Limb (tissue), 2 donors: ENCODE results near the gene ELP5.

ENCODE experiments used
- DNase-seq, 2 donors: peaks; one replicate each; pipeline ENCODE4 v3.0.0-alpha.2; 2016; ENCODE audit errors: extremely low spot score in 2 of 2

Gene ELP5

DNA sequence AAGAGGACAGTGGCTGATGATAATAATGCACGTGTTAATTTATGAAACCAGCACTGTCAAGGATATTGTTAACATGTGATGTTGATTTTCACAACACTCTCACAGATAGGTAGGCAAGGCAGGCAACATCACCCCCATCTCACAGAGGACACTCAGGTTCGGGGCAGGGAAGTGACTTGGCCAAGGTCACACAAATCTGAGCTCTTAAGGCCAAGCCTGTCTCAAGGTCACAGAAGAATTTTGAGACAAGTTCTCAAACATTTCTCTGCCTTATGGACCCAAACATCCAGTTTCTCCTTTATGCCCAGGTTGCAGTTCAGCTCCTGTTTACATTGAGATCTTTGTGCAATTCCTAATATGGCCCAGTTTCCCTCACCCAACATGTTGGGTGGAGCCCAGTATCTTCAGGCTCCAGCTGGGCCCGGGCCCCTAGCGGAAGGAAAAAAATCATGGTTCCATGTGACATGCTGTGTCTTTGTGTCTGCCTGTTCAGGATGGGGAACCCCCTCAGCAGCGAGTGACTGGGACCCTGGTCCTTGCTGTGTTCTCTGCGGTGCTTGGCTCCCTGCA is 30.8 kb downstream of the ELP5 start:
- DNase-seq: no peak

DNA sequence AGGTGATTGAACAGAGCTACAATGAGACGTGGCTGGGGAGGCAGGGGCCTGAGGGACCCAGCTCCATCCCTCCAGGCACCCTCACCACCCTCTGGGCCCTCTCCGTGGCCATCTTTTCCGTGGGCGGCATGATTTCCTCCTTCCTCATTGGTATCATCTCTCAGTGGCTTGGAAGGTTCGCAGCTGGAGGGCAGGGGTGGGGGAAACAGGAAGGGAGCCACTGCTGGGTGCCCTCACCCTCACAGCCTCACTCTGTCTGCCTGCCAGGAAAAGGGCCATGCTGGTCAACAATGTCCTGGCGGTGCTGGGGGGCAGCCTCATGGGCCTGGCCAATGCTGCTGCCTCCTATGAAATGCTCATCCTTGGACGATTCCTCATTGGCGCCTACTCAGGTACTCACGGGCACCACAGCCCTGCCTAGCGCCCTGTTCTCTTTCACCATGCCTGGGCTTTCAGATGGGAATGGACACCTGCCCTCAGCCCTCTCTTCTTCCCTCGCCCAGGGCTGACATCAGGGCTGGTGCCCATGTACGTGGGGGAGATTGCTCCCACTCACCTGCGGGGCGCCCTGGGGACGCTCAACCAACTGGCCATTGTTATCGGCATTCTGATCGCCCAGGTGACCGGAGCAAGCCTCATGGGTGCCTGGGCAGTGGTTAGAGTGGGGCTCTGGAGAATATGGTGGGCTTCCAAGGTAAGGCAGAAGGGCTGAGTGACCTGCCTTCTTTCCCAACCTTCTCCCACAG is 31.6 kb downstream of the ELP5 start:
- DNase-seq: no peak

DNA sequence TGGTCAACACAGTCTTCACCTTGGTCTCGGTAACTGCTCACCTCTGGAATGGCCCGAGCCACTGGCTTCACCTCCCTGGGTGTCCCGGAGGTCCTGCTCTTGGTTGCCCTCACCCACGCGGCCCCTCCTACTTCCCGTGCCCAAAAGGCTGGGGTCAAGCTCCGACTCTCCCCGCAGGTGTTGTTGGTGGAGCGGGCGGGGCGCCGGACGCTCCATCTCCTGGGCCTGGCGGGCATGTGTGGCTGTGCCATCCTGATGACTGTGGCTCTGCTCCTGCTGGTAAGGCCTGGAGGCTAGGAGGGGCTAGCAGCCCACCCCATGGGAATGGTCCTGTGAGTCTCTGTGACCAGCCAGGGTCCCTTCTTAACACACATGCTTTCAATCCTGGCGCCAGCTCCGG is 32.9 kb downstream of the ELP5 start:
- no peak for DNase-seq

DNA sequence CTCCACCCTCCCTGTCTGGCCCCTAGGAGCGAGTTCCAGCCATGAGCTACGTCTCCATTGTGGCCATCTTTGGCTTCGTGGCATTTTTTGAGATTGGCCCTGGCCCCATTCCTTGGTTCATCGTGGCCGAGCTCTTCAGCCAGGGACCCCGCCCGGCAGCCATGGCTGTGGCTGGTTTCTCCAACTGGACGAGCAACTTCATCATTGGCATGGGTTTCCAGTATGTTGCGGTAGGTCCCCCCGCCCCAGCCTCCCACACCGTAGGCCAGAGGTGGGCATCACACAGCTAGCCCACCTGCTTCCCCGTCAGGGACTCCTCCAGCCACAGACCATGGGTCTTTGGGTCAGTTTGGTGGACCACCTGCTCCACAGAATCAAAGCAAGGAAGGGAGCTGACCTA is 33.7 kb downstream of the ELP5 start:
- DNase-seq: no peak

DNA sequence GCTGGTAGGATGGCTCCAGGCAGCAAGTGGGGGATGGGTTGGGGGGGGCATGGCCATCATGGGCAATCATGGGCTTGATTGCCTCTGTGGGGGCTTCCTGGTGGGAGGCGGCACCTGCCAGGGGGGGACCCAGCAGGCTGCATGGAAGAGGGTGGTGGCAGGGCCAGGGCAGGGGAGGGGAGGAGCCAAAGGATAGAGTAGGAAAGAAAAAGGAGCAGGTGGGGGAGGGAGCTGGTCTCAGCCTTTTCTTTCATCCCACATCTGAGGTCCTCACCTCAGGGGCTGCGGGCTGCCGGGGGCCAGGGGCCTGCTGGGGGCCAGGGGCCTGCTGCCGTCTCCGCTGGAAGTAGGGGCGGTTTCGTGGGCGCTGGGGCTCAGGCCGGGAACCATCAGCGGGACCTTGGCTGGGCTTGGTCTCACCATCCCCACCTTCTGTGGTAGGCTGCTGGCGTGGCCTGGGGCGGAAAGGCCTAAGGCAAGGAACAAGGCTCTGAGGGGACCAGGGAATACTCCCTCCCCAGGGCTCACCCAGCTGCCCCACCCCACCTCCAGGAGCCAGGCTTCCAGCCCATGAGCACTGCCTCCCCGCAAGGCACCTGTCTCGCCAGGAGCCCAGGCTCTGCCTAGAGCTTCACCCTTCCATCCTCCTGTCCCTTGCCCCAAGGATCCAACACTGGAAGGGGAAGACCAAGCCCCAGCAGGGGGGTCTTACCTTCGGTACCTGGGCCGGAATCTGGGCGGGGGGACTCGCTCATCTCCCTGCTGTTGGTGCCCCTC is 37.4 kb downstream of the ELP5 start:
- DNase-seq: no peak

DNA sequence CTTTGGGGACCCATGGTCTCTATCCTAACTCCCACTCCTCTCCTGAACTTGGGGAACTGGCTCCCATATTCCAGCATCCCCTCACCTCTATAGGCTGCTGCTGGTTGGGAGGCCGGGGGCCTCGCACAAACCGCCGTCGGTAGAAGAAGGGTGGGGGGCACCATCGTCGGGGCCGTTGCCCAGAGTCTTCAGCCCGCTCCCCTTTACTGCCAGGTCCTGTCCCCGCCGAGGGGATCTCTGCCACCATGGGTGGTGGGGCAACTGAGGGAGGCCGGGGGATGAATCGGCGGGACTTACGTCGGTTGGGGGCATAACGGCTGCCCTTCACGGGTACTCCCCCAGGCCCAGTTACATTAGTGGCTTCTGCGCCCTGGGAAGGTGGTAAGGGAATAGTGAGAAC is 38.2 kb downstream of the ELP5 start:
- DNase-seq: no peak

DNA sequence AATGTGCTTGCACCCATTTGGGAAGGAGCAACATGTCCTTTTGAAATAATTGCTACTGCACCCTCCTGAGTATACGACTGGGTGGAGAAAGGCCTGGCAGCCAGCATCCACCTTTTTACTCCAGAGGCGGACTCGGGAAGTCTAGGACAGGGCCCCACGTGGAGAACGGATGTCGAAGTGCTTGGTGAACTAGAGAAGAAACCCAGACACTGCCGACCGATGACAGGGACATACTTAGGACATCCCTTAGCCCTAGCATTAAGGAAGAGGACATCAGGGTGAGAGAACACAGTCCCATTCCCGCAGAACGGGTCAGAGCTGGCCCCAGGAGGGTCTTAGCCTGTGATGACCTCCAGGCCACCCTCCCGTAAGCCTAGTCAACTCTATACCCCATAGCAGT is 38.7 kb downstream of the ELP5 start:
- no peak for DNase-seq

DNA sequence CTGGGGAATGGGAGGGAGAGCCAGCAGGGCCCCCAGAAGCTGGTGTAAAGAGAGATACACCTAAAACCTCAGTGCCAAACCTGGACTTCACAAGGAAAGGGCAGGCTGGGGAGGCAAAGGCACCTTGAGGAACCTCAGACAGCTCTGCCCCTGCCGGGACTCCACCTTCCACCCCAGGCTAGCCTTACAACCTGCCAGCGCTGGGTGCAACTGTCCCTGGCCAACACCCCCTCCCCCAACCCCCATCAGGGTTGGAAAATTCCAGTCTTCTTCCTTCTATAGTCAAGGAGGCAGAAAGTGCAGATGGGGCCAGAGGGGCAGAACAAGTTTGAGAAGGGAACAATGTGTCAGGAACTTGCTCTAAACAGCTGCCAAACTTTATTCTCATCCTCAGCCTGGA is 40.2 kb downstream of the ELP5 start:
- no peak for DNase-seq

DNA sequence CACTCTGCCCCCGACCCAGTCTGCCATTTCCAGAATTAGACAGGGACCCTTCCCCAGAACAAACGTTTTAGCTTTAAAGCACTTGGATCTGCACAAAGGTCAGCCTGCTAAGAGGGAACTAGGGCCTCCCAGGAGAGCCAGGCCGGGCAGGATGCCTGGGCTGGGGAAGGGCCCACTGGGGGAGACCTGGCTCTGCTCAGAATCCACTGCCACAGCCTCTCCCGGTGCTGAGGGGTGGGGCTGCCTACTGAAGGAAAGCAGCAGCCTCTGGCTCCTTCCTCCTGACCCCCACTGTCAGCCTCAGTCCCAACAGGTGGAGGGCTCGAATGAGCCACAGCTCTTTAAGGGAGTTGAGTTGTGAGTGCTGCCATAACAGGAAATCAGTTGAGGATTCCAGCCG is 40.7 kb downstream of the ELP5 start:
- no peak for DNase-seq

DNA sequence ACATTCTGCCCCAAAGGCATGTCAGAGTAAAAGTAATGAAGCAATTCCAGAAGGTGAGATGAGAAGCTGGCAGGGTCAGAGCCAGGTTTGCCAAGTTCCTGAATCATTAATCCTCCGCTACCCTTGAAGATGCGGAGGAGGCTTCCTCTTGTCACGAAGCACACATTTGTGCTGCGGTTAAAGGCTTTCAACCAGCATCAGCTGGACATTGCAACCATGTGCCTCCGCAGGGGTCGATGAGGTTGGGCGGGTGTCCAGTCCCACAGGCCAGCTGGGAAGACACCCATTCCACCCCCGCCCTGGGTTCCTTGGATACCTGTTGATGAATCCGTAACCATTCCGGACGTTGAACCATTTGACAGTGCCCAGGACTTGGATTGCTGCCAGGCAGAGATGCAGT is 41.1 kb downstream of the ELP5 start:
- DNase-seq: no peak

DNA sequence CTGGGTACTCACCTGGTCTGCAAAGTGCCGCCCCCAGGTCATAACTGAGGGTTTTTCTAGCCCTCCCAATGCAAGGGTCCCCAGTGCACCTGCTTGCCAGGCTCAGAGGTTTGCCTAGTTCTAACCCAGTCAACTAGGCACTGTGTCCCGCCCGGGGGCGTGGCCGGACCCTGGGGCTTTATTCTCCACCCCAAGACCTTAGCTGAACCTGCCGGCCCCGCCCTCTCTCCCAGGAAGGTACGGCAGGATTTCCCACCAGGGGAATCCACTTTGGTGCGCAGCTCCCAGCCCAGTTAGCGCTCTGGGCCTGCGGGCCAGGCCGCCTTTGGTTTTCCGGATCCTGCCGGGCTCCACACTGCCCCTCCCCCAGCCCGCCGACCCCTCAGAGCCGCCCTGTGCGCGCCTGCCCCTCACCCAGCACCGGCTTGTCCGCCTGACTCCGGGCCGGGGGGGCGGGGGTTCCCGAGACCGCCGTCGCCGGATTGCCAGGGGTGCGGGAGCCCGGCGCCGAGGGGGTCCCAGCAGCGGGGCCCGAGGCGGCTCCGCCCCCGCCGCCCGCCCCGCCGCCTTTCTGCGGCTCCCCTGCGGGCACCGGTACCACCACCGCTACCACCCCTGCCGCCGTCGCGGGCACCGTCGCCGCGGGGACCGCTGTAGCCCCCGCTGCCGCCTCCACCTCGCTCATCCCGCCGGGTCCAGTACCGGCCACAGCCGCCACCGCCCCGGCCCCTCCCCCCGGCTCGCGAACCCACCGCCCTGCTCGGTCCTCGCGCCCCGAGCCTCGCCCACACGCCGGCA is 42.0 kb downstream of the ELP5 start:
- DNase-seq: no peak

DNA sequence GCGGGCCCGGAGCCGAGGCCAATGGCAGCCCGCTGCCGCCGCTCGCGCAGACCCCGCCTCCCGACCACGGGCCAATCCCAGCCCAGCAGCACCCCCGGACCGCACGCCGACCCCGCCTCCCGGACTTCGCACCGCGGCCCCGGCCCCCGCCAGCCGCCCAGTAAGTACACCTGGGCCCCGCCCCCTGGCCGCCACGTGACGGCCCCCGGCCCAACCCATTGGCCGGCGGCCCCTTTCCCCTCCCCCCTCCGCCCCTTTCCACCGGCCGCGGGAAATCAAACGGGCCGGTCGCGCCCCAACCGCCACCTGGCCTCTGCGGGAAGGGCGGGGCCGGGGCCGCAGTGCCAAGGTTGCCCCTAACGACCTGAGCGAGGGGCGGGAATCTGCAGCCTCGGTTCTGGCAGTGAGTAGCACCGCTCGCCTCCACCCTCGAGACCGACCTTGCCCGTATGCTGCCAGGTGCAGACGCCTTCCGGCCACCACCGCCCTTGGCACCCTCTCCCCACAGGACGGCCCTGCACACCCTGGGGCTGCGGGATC is 42.7 kb downstream of the ELP5 start, which contains the start of gene YBX2:
TSS of gene YBX2 (minus strand) at position 26 of the 540 bp plus-strand sequence. CDS start 139 bp downstream, outside the sequence.
- DNase-seq: peak; percentile 18 to 83

DNA sequence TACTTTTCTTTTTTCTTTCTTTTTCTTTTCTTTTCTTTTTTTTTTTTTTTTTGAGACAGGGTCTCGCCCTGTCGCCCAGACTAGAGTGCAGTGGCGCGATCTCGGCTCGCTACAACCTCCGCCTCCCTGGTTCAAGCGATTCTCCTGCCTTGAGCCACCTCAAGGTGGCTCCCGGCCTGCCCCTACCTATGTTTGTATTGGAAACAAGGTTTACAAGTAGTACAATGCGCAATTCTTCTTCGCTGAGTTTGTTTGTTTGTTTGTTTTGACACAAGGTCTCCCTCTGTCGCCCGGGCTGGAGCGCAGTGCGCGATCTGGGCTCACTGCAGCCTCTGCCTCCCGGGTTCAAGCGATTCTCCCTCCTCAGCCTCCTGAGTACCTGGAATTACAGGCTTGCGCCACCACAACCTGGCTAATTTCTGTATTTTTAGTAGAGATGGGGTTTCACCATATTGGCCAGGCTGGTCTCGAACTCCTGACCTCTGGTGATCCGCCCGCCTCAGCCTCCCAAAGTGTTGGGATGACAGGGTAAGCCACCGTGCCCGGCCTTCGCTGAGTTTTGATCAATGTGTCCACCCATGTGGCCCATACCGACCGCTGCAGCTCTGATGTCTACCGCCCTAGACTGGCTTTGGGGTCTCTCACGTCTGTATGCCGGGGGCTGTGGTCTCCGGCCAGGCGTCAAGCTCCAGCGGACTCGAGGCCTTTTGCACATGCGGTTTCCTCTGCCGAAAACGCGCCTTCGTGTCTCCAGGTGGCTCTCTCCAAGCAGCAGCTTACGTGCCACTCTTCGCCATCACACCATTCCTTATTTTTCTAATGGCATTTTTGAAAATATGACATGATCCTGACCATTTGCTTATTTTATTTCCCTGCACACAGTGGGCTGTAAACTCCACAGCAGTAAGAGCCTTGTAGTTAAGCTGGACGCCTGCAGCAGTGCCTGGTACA is 43.5 kb downstream of the ELP5 start:
- no peak for DNase-seq

DNA sequence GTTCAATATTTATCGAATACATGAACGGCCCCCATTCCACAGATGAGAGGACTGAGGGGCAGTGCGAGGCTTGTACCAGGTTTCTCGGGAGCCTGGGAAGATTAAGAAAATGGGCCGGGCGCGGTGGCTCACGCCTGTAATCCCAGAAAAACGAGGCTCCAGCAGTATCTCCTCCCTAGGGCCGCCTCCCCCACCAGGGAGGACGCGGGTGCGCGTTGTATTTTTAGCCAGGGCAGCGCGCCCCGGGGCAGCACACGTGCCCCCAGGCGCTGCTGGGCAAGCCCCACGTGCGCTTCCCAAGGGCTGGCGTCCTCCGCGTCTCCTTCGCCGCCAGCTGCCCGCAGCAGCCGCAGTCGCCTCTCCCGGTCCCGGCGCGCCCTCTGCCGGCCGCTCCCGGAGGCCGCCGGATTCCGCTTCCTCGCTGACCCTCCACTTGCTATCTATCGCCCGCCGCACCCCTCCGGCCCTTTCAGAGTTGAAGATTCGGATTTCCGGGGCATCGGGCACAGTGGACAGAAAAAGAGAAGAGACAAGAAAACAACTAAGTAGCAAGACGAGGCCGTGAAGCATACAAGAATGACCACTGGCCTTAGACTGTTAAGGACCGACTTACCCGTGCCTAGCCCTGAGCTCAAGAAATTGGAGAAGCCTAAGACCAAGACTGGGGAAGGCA is 44.3 kb downstream of the ELP5 start:
- peak; percentile 66 to 88 for DNase-seq

DNA sequence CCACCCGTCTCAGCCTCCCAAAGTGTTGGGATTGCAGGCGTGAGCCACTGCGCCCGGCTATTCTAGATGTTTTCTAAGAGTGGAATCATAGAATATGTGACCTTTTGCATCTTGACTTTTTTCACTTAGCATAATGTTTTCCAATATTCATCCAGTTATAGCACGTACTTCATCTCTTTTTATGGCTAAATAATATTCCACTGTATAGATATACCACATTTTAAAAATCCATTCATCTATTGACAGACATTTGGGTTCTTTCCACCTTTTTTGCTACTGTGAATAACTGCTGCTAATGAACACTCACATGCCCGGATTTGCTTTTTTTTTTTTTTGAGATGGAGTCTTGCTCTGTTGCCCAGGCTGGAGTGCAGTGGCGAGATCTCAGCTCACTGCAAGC is 52.2 kb downstream of the ELP5 start:
- no peak for DNase-seq

DNA sequence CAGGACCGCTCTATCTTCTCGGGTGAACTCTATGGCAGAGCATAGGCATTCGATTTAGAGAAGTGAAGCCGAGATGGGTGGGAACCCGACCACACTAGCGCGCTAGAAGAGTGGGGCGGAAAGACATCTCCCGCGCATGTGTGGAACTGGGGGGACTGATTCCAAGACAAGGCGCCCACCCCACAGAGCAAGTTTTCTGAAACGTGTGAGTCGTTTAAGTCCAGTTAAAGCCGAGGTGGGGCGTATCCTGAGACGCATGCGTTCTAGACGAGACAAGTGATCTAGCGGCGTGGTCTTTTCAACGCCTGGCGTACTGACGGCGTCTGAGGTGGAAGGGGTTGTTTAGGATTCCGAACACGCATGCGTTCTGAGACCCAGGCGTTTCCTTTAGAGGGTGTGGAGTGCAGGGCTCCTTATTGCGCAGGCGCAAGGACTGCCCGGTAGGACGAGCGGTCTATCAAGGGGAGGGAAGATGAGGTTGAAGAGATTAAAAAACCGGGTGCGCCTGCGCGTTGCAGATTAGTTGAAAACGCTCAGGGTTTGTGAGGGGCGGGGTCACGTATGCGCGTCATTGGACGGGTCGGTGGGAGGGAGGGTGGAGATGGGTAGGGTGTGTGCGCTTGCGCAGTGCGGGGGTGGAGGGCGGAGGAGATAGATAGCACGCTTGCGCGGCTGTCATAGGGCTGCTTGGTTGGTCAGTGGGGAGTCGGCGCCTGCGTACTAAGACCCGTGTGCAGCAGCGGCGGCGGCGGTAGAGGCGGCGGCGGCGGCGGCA is 55.1 kb downstream of the ELP5 start, which contains the start of gene EIF5A:
TSS of gene EIF5A (plus strand) at position 718 of the 775 bp plus-strand sequence. CDS start 2,008 bp downstream, outside the sequence.
- peak; percentile 100 for DNase-seq

DNA sequence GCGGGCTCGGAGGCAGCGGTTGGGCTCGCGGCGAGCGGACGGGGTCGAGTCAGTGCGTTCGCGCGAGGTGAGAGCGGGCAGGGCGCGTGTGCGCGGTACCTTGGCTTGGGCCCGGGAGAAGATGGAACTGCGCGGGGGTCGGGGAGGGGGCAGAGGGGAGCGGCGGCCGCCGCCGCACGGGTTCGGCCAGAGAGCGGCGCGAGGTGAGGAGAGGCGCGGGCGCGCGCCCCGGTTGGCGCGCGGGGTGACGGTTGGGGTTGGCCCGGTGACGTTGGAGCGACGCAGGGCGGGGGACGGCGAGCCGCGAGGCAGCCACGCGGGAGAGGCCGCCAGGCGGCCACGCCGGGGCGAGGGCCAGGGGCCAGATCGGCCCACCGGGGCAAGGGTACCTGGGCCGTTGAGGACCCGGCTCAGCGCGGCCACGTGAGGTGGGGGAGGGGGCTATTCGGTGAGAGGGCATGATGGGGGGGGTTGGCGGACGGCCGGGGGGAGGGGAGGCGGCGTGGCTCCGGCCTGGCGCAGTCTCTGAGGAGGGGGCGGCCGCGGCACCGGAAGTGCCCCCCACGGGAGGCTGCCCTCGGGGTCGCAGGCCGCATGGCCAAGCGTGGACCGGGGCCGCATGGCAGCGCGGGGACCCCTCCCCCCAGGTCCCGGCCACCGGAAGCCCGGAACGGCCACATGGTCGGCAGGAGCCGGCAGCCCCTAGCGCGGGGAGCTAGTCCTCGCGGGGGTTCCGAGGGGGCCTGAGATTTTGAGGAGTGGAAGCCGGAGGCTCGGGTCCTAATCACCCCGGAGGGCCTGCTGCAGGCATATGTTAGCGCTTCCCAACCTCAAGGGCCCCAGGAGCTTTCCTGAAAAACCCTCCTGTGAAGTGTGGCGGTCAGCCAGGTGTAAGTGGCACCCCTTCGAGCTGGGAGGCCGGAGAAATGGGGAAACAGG is 55.9 kb downstream of the ELP5 start:
- DNase-seq: no peak
